PC-9 (cell line): Measurements from ENCODE around the gene PCGF1. TPM values are rescaled to one million over a fixed set of nuclear protein-coding genes. Genes with fewer than 3 reads are reported as not detected.
A peak's percentile ranks its signal among the peaks of the same experiment; 100 is the strongest.

Source experiments
- Bru-seq: library from RNA; stranded (reverse); fragments of 400-500 nt; gene quantifications from one replicate; lab custom pipeline; 2021; lab: Mats Ljungman, UMichigan
- BruChase-seq, 2 experiments: library from RNA; stranded (reverse); fragments of 400-500 nt; gene quantifications; one replicate each; lab custom pipeline; 2021; lab: Mats Ljungman, UMichigan
- BruUV-seq: library from RNA; stranded (reverse); fragments of 400-500 nt; replicated peaks from 2 replicates; lab custom pipeline; 2021; lab: Mats Ljungman, UMichigan
- CTCF ChIA-PET: fragments of 300-600 bp; sonication (Branson Sonifier 250); formaldehyde crosslinking; loops from one replicate; lab custom pipeline; 2022; ENCODE audit warnings: antibody characterized with exemption; lab: Charles Lee
- POLR2A ChIA-PET: fragments of 300-600 bp; sonication (Branson Sonifier 250); formaldehyde crosslinking; loops from one replicate; lab custom pipeline; 2022; ENCODE audit warnings: antibody characterized with exemption; ENCODE audit not compliant: unreplicated experiment; lab: Charles Lee
- DNase-seq, 2 experiments: peaks; one replicate each; pipeline versions ENCODE4 v3.0.0 to v3.0.0-alpha.2; 2015 to 2022; ENCODE audit warnings: mixed read lengths in 1 of 2
- H2AFZ ChIP-seq: fragments of 200-600 bp; sonication (generic); 2 replicates; pipeline ENCODE4 v1.8.1; 2017; ENCODE audit warnings: antibody characterized with exemption
- H3F3A ChIP-seq: fragments of 200-600 bp; sonication (generic); 2 replicates; pipeline ENCODE4 v1.8.1; 2017; ENCODE audit warnings: antibody characterized with exemption, mild to moderate bottlenecking, low read depth; ENCODE audit not compliant: insufficient read depth
- H3K27ac ChIP-seq: fragments of 200-600 bp; sonication (generic); 2 replicates; pipeline ENCODE4 v1.6.1; 2016; ENCODE audit warnings: mixed run types
- H3K27me3 ChIP-seq: fragments of 200-600 bp; sonication (generic); 2 replicates; pipeline ENCODE4 v1.6.1; 2016; ENCODE audit warnings: low read depth, mixed run types; ENCODE audit not compliant: insufficient read depth
- H3K36me3 ChIP-seq: fragments of 200-600 bp; sonication (generic); 2 replicates; pipeline ENCODE4 v1.6.1; 2016; ENCODE audit warnings: low read depth, mixed run types
- H3K4me1 ChIP-seq: fragments of 200-600 bp; sonication (generic); replicated peaks from 2 replicates; pipeline ENCODE4 v1.6.1; 2016; ENCODE audit warnings: mixed run types; ENCODE audit not compliant: insufficient read depth
- H3K4me2 ChIP-seq: fragments of 200-600 bp; sonication (generic); 2 replicates; pipeline ENCODE4 v1.6.1; 2017; ENCODE audit warnings: mixed run types
- H3K4me3 ChIP-seq: fragments of 200-600 bp; sonication (generic); 2 replicates; pipeline ENCODE4 v1.6.1; 2016; ENCODE audit warnings: mixed run types
- H3K79me2 ChIP-seq: fragments of 200-600 bp; sonication (generic); 2 replicates; pipeline ENCODE4 v1.6.1; 2017; ENCODE audit warnings: low read depth, mixed run types
- H3K9me2 ChIP-seq: fragments of 200-600 bp; sonication (generic); 2 replicates; pipeline ENCODE4 v1.8.1; 2017; ENCODE audit warnings: mild to moderate bottlenecking; ENCODE audit not compliant: insufficient read depth
- H3K9me3 ChIP-seq: fragments of 200-600 bp; sonication (generic); 2 replicates; pipeline ENCODE4 v1.8.1; 2016; ENCODE audit warnings: low read depth; ENCODE audit not compliant: insufficient read depth
- H4K20me1 ChIP-seq: fragments of 200-600 bp; sonication (generic); 2 replicates; pipeline ENCODE4 v1.8.1; 2017; ENCODE audit not compliant: insufficient read depth
- CTCF ChIP-seq: fragments of 200-600 bp; sonication (generic); conservative IDR thresholded peaks from 2 replicates; pipeline ENCODE4 v1.6.1; 2017; ENCODE audit warnings: mixed run types, antibody characterized with exemption, mild to moderate bottlenecking, moderate library complexity
- EZH2 ChIP-seq: fragments of 200-600 bp; sonication (generic); IDR thresholded peaks from 2 replicates; pipeline ENCODE4 v1.8.0; 2017; ENCODE audit warnings: antibody characterized with exemption, low read depth
- intact Hi-C: fragments of 100-400 bp; cut with micrococcal nuclease; formaldehyde crosslinking; loops from one replicate; pipeline ENCODE4 v1.10.0; 2022; ENCODE audit not compliant: unreplicated experiment
- long read RNA-seq: library from polyadenylated mRNA; stranded (forward); transcript quantifications from one replicate; pipeline ENCODE4 v2.0.0, GENCODE V29; 2022
- total RNA-seq: library from RNA; stranded (reverse); gene quantifications from 2 replicates; pipeline ENCODE4 v1.2.3, GENCODE V29; 2021

The PCGF1 gene
- total RNA-seq (24.9 and 31.3 TPM in 2 replicates), Bru-seq, nascent RNA (percentile 67 among the genes with signal in this experiment), BruChase-seq, experiment 1, labeled RNA remaining after a 2-hour chase (percentile 84 among the genes with signal in this experiment), BruChase-seq, experiment 2, labeled RNA remaining after a 6-hour chase (percentile 84 among the genes with signal in this experiment)
- long read RNA-seq, transcript PCGF1-204 (8 exons, 1,056 nt): minor isoform, 14 of 50 reads
- long read RNA-seq, transcript PCGF1-201 (9 exons, 1,792 nt): major isoform, 16 of 50 reads
- long read RNA-seq, partial matches to known transcripts: 1 of 50 reads
- long read RNA-seq, other reads (novel, unspliced or antisense): 18 of 50 reads

GRCh38 chr2:74507145-74507925 lies at the start of gene PCGF1:
TSS of gene PCGF1 (minus strand) at chr2:74507695. CDS start at chr2:74507668, 27 bp downstream.
- Histone ChIP-seq H3K79me2 (peaks cover 23% of the 10 kb centered on the region), H3F3A (peaks cover 19% of the 10 kb centered on the region; the same call in 1 of the 2 replicates), H3K4me2 (peak within 1 kb of the TSS; percentile 99), H3K9me2 (no peaks in the 10 kb centered on the region), H3K27me3 (no peaks in the 10 kb centered on the region), H3K9me3 (no peaks in the 10 kb centered on the region), H3K4me3 (peak within 1 kb of the TSS; percentile 64), H3K4me1 (peaks cover 26% of the 10 kb centered on the region), H2AFZ (peak within 1 kb of the TSS; percentile 95), H4K20me1 (no peaks in the 10 kb centered on the region), H3K36me3 (0 out of 2 replicates have a peak, but pooled peaks cover 10% of the 10 kb centered on the region), H3K27ac (peak within 1 kb of the TSS; percentile 73)
- BruUV-seq: no TSS peak
- DNase-seq: peak; percentile 97
- POLR2A ChIA-PET: no interaction called here
- CTCF ChIA-PET: interaction anchor here (0.7 kb wide), 1 partner anchor 685 kb away, joined by 4 read pairs; no protein-coding TSS in a partner anchor
- TF ChIP-seq EZH2: no peak
- peak; percentile 54 for TF ChIP-seq CTCF
- intact Hi-C loops: loop anchor here (1.0 to 10.0 kb wide), 4 partner anchors 22 to 337 kb away; partner anchors contain the start of genes AUP1, HTRA2, INO80B and TTC31

GRCh38 chr2:74556831-74557370 lies 49.4 kb upstream of the PCGF1 start:
- intact Hi-C loops: no loop called here
- Histone ChIP-seq H3K27ac (no peak overlapping the region), H3K4me1 (0 out of 2 replicates have a peak, but pooled peaks cover 4% of the 10 kb centered on the region), H3K4me2 (no peak overlapping the region), H3K4me3 (no peak overlapping the region), H3K36me3 (no peaks in the 10 kb centered on the region), H3K79me2 (no peaks in the 10 kb centered on the region), H4K20me1 (no peaks in the 10 kb centered on the region), H2AFZ (no peak overlapping the region), H3K9me2 (no peaks in the 10 kb centered on the region), H3K9me3 (no peaks in the 10 kb centered on the region), H3F3A (peaks cover 29% of the 10 kb centered on the region; the same call in 1 of the 2 replicates), H3K27me3 (no peaks in the 10 kb centered on the region)
- BruUV-seq: no TSS peak
- TF ChIP-seq CTCF (no peak), EZH2 (no peak)
- POLR2A ChIA-PET: no interaction called here
- DNase-seq: no peak
- CTCF ChIA-PET: no interaction called here

GRCh38 chr2:74556159-74556558 lies 48.7 kb upstream of the PCGF1 start:
- no peak for DNase-seq
- H3K9me2 ChIP-seq: no peaks in the 10 kb centered on the region
- 0 out of 2 replicates have a peak, but pooled peaks cover 4% of the 10 kb centered on the region for H3K4me1 ChIP-seq
- intact Hi-C loops: no loop called here
- ChIA-PET POLR2A (no interaction called here), CTCF (no interaction called here)
- H3K79me2 ChIP-seq: no peaks in the 10 kb centered on the region
- H3K27me3 ChIP-seq: no peaks in the 10 kb centered on the region
- H3K4me2 ChIP-seq: no peak overlapping the region
- no peaks in the 10 kb centered on the region for H3K36me3 ChIP-seq
- TF ChIP-seq EZH2 (no peak), CTCF (no peak)
- H3K4me3 ChIP-seq: no peak overlapping the region
- no TSS peak for BruUV-seq
- no peak overlapping the region for H3K27ac ChIP-seq
- no peaks in the 10 kb centered on the region for H3K9me3 ChIP-seq
- H2AFZ ChIP-seq: no peak overlapping the region
- H4K20me1 ChIP-seq: no peaks in the 10 kb centered on the region
- H3F3A ChIP-seq: peaks cover 29% of the 10 kb centered on the region; the same call in 1 of the 2 replicates
